GM13976 (cell line): ENCODE results near the gene AKAP8.

Experiments
- DNase-seq: peaks from one replicate; pipeline ENCODE4 v3.0.0; 2012; ENCODE audit warnings: low spot score
- CTCF ChIP-seq: IDR thresholded peaks from 2 replicates; pipeline ENCODE4 v1.5.1; 2012; ENCODE audit warnings: borderline replicate concordance, mild to moderate bottlenecking; ENCODE audit not compliant: insufficient read depth; ENCODE audit errors: extremely low read depth, missing control alignments, control extremely low read depth
- in situ Hi-C: fragments of 300-500 bp; cut with MboI; formaldehyde crosslinking; loops from one replicate; pipeline ENCODE4 v1.12.0; 2022; ENCODE audit warnings: low sequenced_read_pairs, mixed read lengths, inconsistent platforms; ENCODE audit not compliant: unreplicated experiment

Gene AKAP8

GRCh38 chr19:15332311-15332996 lies 47.1 kb downstream of the AKAP8 start, which contains the start of gene BRD4:
BRD4 (minus strand) TSS chr19:15332539; CDS start chr19:15273099, 59,440 bp downstream.
- TF ChIP-seq CTCF: no peak
- in situ Hi-C loops: no loop called here
- DNase-seq: peak; percentile 90

GRCh38 chr19:15331419-15332310 lies 47.9 kb downstream of the AKAP8 start:
- in situ Hi-C loops: no loop called here
- DNase-seq: peak; percentile 82
- TF ChIP-seq CTCF: no peak

GRCh38 chr19:15330801-15331418 lies 48.7 kb downstream of the AKAP8 start:
- DNase-seq: no peak
- in situ Hi-C loops: no loop called here

GRCh38 chr19:15328312-15328711 lies 51.3 kb downstream of the AKAP8 start:
- in situ Hi-C loops: no loop called here
- no peak for TF ChIP-seq CTCF
- no peak for DNase-seq

More at GRCh38 chr19:15330801-15331418, 48.7 kb downstream of the AKAP8 start:
- TF ChIP-seq CTCF: no peak

- in situ Hi-C loops: no loop called here
- no peak for TF ChIP-seq CTCF
- no peak for DNase-seq
Measured at GRCh38 chr19:15324791-15325519, 54.6 kb downstream of the AKAP8 start.
